NCI-H345 treated with DMSO at 0.1 percent for 48 hours (cell line): Measurements from ENCODE around the gene KLK11.

Experiments used
- DNase-seq: peaks from one replicate; lab custom pipeline; 2025; ENCODE audit not compliant: unreplicated experiment; lab: John Stamatoyannopoulos, UW

Gene KLK11, protein sequence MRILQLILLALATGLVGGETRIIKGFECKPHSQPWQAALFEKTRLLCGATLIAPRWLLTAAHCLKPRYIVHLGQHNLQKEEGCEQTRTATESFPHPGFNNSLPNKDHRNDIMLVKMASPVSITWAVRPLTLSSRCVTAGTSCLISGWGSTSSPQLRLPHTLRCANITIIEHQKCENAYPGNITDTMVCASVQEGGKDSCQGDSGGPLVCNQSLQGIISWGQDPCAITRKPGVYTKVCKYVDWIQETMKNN

GRCh38 chr19:51026554-51026831 is at the start of gene KLK11:
KLK11 (minus strand) TSS chr19:51026616; CDS start chr19:51025631, 985 bp downstream.
- DNase-seq: no peak

DNA sequence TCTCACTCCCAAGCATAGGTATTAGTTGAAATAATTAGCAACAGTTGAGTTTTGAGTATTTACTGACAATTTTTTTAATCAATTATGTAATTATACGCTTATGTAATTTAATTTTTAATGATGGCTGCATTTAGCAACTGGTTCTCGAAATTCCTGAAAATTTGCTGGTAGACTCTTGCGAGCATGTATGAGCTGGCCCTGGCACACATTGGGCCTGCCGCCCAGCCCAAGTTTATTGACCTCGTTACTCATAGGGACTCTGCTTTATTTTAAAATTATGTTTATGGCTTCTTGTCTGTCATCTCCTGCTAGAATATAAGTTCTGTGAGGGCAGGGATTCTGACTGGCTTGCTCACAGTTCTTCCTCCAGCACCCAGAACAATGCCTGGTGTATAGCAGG is 49.6 kb upstream of the KLK11 start:
- no peak for DNase-seq

DNA sequence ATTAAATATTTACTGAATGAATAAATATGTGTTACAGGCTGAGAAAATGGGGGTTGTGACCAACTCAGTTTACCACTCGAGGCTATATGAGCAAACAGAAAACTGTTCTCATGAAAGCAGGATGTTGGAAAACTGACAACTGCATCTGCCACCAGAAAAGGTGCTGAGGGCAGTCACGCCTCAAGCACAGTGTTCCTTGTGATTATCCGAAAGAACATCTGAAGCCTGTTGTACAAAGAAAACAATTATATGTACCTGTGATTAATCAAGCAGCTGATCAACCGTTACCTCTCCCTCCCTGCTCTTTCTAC is 44.6 kb upstream of the KLK11 start:
- DNase-seq: no peak

DNA sequence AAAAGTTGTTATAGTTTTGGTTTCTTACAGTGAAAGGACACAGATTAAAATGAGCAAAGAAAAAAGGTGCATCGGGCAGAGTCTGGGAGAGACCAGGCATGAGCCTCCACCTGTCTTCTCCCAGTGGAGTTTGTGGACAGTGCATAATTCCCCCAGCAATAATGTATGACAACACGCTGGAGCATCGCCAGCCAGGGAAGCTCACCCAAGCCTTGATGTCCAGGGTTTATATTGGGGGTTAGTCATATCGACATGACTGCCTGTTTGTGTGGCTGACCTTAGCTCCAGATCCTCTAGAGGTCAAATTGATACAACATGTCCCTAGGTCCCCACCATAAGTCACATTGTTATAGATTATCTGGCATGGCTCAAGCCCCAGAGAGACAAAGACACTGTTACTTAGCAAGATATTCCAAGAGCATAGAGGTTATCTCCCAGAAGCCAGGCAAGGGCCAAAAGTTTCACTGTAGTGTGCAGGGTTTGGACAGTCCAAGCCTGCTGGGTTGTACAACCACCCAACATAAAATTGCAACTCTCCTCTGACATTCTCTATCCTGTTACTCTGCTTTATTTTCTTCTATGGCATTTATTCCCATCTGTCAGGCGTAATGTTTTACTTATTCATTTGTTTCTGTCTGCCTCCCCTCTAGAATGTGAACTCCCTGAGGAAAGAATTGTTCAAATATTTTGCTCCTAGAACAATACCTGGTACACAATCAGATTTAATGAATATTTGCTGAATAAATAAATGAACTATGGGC is 44.1 kb upstream of the KLK11 start:
- no peak for DNase-seq

GRCh38 chr19:51066393-51067186 is 40.2 kb upstream of the KLK11 start:
- no peak for DNase-seq

DNA sequence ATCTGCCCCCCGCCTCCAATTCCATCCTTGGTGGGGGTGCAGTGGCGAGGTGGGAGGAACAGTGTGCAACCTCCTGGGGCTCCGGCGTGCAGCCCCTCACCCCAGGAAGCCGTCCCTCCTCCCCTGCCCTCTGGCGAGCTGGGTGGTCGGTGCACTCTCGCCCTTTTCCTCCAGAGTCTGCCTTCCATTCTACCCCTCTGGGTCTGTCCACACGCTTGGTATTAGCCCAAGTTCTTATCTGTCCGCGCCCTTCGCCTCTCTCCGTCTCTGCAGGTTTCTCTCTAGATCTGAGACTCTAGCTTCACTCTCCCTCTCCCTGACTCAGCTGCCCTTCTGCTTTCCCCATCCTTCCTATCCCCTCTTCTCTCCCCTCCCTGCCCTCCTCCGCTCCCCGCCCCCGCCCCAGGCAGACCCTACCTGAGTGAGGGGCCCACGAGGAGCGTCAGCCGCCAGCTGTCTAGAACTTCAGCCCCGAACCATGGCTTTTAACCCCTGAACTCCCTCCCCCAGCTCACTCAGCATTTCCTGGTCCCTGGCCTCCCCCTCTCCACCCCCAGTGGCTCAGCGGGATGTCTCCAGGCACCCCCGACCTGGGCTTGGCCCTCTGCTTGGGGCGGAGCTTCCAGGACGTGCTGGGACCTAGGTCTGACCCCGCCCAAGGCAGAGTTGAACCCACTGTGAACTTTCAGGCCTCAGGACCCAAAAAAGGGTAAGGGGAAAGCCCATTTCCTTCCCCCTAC is 39.0 kb upstream of the KLK11 start:
- no peak for DNase-seq

- DNase-seq: no peak
Measured at GRCh38 chr19:51064534-51065220, 38.3 kb upstream of the KLK11 start, which contains the start of gene KLK13. KLK13 (minus strand) TSS chr19:51065092; CDS start chr19:51065067, 25 bp downstream.

DNA sequence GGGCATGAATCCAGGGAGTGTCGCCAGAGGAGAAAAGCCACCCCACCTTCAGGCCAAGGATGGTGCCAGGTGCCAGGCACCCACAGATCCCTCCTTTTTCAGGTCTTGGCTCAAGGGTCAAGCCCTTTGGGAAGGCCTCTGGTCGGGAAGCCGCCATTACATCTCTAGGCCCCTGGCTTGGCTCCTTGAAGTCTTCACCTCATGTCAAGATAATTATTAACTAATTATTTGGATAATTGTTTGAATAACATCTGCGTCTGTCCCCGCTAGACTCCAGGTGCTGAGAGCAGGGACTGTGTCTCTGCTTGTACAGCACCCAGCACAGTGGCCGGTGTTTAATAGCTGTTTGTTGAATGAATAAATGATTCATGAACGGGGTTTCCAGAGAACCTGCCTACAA is 37.2 kb upstream of the KLK11 start:
- no peak for DNase-seq

GRCh38 chr19:51060973-51061372 is 34.6 kb upstream of the KLK11 start:
- no peak for DNase-seq

- no peak for DNase-seq
Measured at GRCh38 chr19:51060336-51060735, 33.9 kb upstream of the KLK11 start.

DNA sequence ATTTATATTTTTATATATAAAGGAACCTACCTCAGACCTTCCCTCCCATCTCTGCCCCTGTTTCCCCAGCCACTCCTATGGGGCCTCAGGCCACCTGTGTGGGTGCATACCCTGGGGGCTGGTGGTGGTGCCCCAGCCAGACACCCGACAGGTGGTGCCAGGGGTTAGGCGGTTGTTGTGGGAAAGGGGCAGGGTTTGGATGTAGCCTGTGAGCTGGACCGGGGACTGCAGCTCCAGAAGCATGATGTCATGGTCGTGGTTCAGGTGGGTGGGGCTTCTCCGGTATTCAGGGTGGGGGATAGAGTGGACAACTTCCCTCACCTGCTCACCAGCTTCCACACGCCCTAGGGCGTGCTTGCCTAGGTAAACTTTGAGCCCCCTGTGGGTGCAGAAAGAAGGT is 33.3 kb upstream of the KLK11 start:
- no peak for DNase-seq

- no peak for DNase-seq
Measured at GRCh38 chr19:51055866-51056265, 29.4 kb upstream of the KLK11 start.

- no peak for DNase-seq
Measured at GRCh38 chr19:51047031-51047335, 20.6 kb upstream of the KLK11 start.

- no peak for DNase-seq
Measured at GRCh38 chr19:51044327-51044726, 17.9 kb upstream of the KLK11 start.

DNA sequence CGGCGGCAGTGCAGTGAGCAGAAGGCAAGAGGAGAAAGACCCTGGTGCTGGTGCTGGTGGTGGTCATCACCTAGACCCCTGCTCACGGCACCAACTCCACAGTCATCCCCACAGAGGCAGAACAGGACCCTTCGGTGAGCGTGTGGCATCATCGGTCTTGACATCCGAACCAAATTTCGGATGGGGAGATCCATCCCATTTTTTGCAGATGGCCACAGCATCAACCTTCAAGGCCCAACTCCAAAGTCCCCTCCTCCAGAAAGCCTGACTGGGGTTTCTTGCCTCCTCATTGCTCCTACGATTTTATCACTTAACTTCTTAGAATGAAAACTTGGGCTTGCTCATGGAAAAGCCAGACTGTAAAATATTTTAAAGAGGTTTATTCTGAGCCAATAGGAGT is 17.1 kb upstream of the KLK11 start:
- DNase-seq: no peak

DNA sequence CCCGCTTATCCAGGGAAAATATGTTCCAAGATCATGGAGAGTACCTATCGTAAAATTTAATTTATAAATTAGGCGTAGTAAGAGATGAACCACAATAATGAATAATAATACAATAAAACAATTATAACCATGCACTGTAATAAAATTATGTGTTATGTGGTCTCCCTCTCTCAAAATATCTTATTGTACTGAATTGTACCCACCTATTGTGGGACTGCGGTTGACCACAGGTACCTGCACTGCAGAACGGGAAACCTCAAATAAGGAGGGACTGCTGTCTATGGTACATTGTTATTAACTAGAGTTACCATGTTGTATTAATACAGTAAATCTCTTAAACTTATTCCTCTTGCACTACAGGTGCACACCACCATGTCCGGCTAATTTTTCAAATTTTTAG is 13.7 kb upstream of the KLK11 start:
- DNase-seq: no peak

GRCh38 chr19:51036519-51036918 is 10.1 kb upstream of the KLK11 start:
- DNase-seq: no peak

- DNase-seq: no peak
Measured at GRCh38 chr19:51034704-51035103, 8.3 kb upstream of the KLK11 start, which contains the start of gene KLK12. KLK12 (minus strand) TSS chr19:51035002; CDS start chr19:51034621, 381 bp downstream.

DNA sequence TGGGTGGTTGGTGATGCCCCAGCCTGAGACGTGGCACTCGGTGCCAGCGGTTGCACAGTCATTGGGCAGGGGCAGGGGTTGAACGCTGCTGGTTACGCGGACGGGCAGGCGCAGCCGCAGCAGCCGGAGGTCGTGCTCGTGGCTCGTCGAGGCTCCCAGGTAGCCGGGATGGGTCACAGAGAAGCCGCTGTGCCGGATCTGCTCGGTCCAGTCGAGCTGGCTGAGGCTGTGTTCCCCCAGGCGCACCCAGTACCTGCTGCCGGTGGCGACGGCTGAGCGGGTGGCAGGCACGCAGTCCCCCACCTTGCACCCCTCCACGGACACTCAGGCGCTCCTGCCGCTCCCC is 5.4 kb upstream of the KLK11 start:
- no peak for DNase-seq

- DNase-seq: no peak
Measured at GRCh38 chr19:51031220-51031879, 4.9 kb upstream of the KLK11 start.

DNA sequence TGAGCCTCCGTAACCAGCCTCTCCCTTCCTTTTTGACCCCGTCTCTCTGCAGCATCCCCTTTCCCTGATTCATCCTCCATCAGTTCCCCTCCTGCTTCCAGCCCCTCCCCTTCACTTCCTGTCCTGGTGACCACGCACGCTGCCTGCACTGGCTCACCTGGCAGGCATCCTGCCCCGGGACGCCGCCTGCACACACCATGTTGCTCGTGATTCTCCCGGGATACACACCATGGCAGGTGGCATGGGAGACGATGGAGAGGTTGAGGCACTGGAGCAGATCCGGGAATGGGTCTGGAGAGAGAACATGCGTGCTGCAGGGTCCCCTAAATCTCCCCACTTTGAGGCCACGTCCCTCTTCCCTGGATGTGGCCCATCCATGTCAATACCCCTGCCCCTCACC is 4.2 kb upstream of the KLK11 start:
- DNase-seq: no peak
